ENCODE results near the gene SLC25A52.

Gene SLC25A52

DNA sequence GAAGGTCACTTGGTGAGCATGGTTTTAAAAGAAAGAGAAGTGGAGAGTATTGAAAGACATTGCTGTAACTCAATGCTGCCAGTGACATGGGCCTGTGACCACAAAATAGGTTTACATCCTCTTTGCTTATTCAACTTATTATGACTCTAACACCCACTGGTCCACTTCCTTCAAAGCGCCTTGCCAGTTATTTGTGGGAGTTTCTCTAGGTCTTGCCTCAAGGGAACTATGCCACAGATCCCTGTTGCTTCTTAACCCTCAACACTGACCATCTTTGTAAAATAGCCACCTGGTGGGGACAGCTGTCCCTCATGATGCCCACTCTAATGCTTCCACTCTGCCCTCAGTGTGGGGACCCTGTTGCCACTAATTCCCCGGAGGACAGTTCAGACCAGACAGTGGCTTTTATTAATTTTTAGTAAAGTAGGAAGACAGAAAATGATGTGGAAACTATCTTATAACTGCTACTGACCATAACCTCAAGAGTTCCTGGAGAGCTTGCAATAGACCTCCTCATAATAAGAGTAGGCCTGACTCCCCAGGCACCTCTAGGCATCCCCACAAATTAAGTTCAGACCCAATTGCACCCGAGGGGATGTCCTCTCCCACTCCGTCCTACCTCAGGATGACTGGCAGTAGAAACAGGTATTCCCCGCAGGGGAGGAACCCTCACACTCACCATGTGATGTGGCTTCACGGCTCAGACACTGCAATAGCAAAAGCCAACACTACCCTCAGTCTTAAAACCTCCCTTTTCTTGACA lies 31.3 kb upstream of the SLC25A52 start:
- H3K4me3 ChIP-seq (ENCODE audit: control insufficient read depth, low read depth, low read length), result no peak overlapping the region
- DNase-seq (ENCODE audit: low read depth), result no peak
- TF ChIP-seq, protein P1, sequence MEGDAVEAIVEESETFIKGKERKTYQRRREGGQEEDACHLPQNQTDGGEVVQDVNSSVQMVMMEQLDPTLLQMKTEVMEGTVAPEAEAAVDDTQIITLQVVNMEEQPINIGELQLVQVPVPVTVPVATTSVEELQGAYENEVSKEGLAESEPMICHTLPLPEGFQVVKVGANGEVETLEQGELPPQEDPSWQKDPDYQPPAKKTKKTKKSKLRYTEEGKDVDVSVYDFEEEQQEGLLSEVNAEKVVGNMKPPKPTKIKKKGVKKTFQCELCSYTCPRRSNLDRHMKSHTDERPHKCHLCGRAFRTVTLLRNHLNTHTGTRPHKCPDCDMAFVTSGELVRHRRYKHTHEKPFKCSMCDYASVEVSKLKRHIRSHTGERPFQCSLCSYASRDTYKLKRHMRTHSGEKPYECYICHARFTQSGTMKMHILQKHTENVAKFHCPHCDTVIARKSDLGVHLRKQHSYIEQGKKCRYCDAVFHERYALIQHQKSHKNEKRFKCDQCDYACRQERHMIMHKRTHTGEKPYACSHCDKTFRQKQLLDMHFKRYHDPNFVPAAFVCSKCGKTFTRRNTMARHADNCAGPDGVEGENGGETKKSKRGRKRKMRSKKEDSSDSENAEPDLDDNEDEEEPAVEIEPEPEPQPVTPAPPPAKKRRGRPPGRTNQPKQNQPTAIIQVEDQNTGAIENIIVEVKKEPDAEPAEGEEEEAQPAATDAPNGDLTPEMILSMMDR (conservative IDR thresholded peaks at IDR 0.05; ENCODE audit: control insufficient read depth, insufficient read depth, low read depth, low read length), result no peak

- no peak for DNase-seq (ENCODE audit: low read depth)
- TF ChIP-seq, protein P1 (conservative IDR thresholded peaks at IDR 0.05; ENCODE audit: control insufficient read depth, insufficient read depth, low read depth, low read length), result no peak
- H3K4me3 ChIP-seq (ENCODE audit: control insufficient read depth, low read depth, low read length), result no peak overlapping the region
These were observed 28.7 kb upstream of the SLC25A52 start for GRCh38 chr18:31789409-31789808.

DNA sequence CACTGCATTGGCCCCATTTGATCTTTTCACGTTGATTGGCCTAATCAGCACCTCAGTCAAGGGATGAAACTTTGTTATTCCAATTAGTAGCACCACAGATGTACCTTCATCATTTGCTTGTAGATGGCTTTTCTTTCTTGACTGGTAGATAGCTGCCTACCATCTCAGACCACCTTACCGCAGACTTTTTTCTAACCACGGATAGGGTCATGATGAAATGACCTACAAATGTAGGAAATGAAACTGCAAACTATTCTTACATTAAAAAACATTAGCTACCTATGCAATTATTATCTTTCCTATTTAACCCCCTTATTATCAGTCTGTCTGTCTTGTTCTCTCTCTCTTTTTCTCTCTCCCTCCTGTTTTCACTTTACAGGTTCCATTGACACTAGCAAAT lies 22.4 kb upstream of the SLC25A52 start:
- H3K4me3 ChIP-seq (ENCODE audit: control insufficient read depth, low read depth, low read length), result no peak overlapping the region
- no peak for DNase-seq (ENCODE audit: low read depth)
- TF ChIP-seq, protein P1 (conservative IDR thresholded peaks at IDR 0.05; ENCODE audit: control insufficient read depth, insufficient read depth, low read depth, low read length), result no peak

DNA sequence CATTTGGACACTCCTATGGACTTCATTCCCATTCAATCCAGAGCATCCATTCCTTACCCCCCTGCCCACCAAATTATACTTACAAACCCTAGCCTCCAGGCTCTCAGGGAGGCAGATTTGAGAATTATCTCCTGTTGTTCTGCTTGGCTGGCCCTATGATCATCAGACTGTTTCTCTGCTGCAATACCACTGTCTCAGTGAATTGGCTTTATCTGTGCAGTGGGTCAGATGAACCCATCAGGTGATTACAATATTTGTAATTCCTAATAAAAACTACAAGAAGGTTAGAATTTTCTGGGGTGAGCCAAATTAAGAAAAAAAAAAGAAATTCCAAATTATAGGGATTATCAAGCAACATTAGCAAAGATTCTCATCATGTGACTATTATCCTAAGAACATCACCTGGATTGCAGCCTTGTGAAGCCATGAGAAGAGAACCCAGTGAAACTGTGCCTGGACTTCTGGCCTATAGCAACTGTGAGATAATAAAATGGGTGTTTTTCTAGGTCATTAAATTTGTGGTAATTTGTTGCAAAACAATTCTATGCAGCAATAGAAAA lies 17.8 kb upstream of the SLC25A52 start:
- TF ChIP-seq, protein P1 (conservative IDR thresholded peaks at IDR 0.05; ENCODE audit: control insufficient read depth, insufficient read depth, low read depth, low read length), result no peak
- no peak for DNase-seq (ENCODE audit: low read depth)
- H3K4me3 ChIP-seq (ENCODE audit: control insufficient read depth, low read depth, low read length), result no peak overlapping the region

DNA sequence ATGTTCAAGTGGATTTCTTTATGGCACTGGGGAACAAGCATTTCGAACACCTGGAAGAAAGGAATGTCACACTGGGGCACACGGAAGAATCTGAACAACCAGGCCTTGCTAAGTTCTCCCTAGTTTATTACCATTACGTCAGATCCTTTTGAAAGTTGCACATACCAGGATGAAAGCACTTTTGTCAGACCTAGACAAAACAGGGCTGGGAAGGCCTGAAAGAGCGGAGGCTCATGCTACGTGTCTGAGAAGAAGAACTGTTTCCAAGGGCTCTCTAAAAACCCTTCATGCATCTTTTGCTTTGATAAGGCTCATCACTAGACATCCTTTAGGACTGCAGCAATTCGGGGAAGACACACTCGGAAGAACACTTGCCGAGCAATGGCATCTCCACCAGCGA lies 15.4 kb upstream of the SLC25A52 start:
- DNase-seq (ENCODE audit: low read depth), result no peak
- TF ChIP-seq, protein P1 (conservative IDR thresholded peaks at IDR 0.05; ENCODE audit: control insufficient read depth, insufficient read depth, low read depth, low read length), result no peak
- no peak overlapping the region for H3K4me3 ChIP-seq (ENCODE audit: control insufficient read depth, low read depth, low read length)

- no peak for DNase-seq (ENCODE audit: low read depth)
- TF ChIP-seq, protein P1 (conservative IDR thresholded peaks at IDR 0.05; ENCODE audit: control insufficient read depth, insufficient read depth, low read depth, low read length), result no peak
- H3K4me3 ChIP-seq (ENCODE audit: control insufficient read depth, low read depth, low read length), result no peak overlapping the region
These were observed 14.3 kb upstream of the SLC25A52 start for GRCh38 chr18:31774962-31775361.
